HAP-1 (cell line): ENCODE results near the gene RCN1.

ENCODE experiments used
- DNase-seq, 2 experiments: peaks; one replicate each; pipeline ENCODE4 v3.0.0-alpha.2; 2016 to 2020; ENCODE audit warnings: low spot score in 2 of 2
- H3K27me3 ChIP-seq: fragments of 250-450 bp; sonication (Bioruptor Pico); 2 replicates; pipeline ENCODE4 v1.5.1; 2020; ENCODE audit warnings: low read depth, mild to moderate bottlenecking, moderate library complexity
- H3K36me3 ChIP-seq: fragments of 250-450 bp; sonication (Bioruptor Pico); replicated peaks from 2 replicates; pipeline ENCODE4 v1.5.1; 2020; ENCODE audit warnings: mild to moderate bottlenecking
- H3K4me1 ChIP-seq: fragments of 250-450 bp; sonication (Bioruptor Pico); 2 replicates; pipeline ENCODE4 v1.5.1; 2020; ENCODE audit warnings: mild to moderate bottlenecking
- H3K4me3 ChIP-seq: fragments of 250-450 bp; sonication (Bioruptor Pico); 2 replicates; pipeline ENCODE4 v1.5.1; 2020; ENCODE audit warnings: mild to moderate bottlenecking, moderate library complexity
- H3K9me3 ChIP-seq: fragments of 250-450 bp; sonication (Bioruptor Pico); 2 replicates; pipeline ENCODE4 v1.5.1; 2020; ENCODE audit warnings: mild to moderate bottlenecking, moderate library complexity
- in situ Hi-C: fragments of 300-500 bp; cut with MboI; formaldehyde crosslinking; loops from 3 replicates; pipeline ENCODE4 v1.14.3; 2020; ENCODE audit warnings: low sequenced_read_pairs, inconsistent platforms, mixed read lengths

The RCN1 gene

GRCh38 chr11:32065865-32066629, 24.8 kb upstream of the RCN1 start:
- DNase-seq, result no peak
- no peaks in the 10 kb centered on the region for H3K4me1 ChIP-seq
- H3K9me3 ChIP-seq, result no peaks in the 10 kb centered on the region
- H3K36me3 ChIP-seq, result no peaks in the 10 kb centered on the region
- in situ Hi-C loops, result no loop called here
- H3K27me3 ChIP-seq, result peaks cover 31% of the 10 kb centered on the region
- no peak overlapping the region for H3K4me3 ChIP-seq

GRCh38 chr11:32068134-32068870, 22.6 kb upstream of the RCN1 start:
- no peak overlapping the region for H3K4me3 ChIP-seq
- DNase-seq, result no peak
- peaks cover 39% of the 10 kb centered on the region for H3K27me3 ChIP-seq
- no peaks in the 10 kb centered on the region for H3K4me1 ChIP-seq
- H3K36me3 ChIP-seq, result no peaks in the 10 kb centered on the region
- no peaks in the 10 kb centered on the region for H3K9me3 ChIP-seq
- in situ Hi-C loops, result no loop called here

GRCh38 chr11:32069361-32070058, 21.4 kb upstream of the RCN1 start:
- H3K27me3 ChIP-seq, result peaks cover 39% of the 10 kb centered on the region

GRCh38 chr11:32070692-32071091, 20.2 kb upstream of the RCN1 start:
- H3K36me3 ChIP-seq, result no peaks in the 10 kb centered on the region
- in situ Hi-C loops, result no loop called here

More at GRCh38 chr11:32069361-32070058, 21.4 kb upstream of the RCN1 start:
- in situ Hi-C loops, result no loop called here
- no peaks in the 10 kb centered on the region for H3K9me3 ChIP-seq
- no peaks in the 10 kb centered on the region for H3K4me1 ChIP-seq
- no peak for DNase-seq
- H3K36me3 ChIP-seq, result no peaks in the 10 kb centered on the region
- H3K4me3 ChIP-seq, result no peak overlapping the region

GRCh38 chr11:32071811-32072210, 19.1 kb upstream of the RCN1 start:
- no peaks in the 10 kb centered on the region for H3K9me3 ChIP-seq
- in situ Hi-C loops, result no loop called here
- H3K4me1 ChIP-seq, result no peaks in the 10 kb centered on the region
- peak in 1 of 2 experiments; percentile 15 for DNase-seq
- H3K4me3 ChIP-seq, result no peak overlapping the region
- H3K27me3 ChIP-seq, result peaks cover 38% of the 10 kb centered on the region
- H3K36me3 ChIP-seq, result no peaks in the 10 kb centered on the region

More at GRCh38 chr11:32070692-32071091, 20.2 kb upstream of the RCN1 start:
- no peaks in the 10 kb centered on the region for H3K9me3 ChIP-seq
- no peaks in the 10 kb centered on the region for H3K4me1 ChIP-seq
- no peak for DNase-seq
- peaks cover 39% of the 10 kb centered on the region for H3K27me3 ChIP-seq
- H3K4me3 ChIP-seq, result no peak overlapping the region

- no peaks in the 10 kb centered on the region for H3K4me1 ChIP-seq
- peaks cover 28% of the 10 kb centered on the region for H3K27me3 ChIP-seq
- no peaks in the 10 kb centered on the region for H3K9me3 ChIP-seq
- no peaks in the 10 kb centered on the region for H3K36me3 ChIP-seq
- DNase-seq, result no peak
- H3K4me3 ChIP-seq, result no peak overlapping the region
- in situ Hi-C loops, result no loop called here
These were observed 17.8 kb upstream of the RCN1 start for GRCh38 chr11:32072872-32073643.

GRCh38 chr11:32073644-32074026, 17.2 kb upstream of the RCN1 start:
- in situ Hi-C loops, result no loop called here
- peaks cover 22% of the 10 kb centered on the region for H3K27me3 ChIP-seq
- DNase-seq, result no peak
- H3K36me3 ChIP-seq, result no peaks in the 10 kb centered on the region
- no peaks in the 10 kb centered on the region for H3K9me3 ChIP-seq
- H3K4me3 ChIP-seq, result no peak overlapping the region
- no peaks in the 10 kb centered on the region for H3K4me1 ChIP-seq

- Histone ChIP-seq H3K4me3 (no peak overlapping the region), H3K9me3 (no peaks in the 10 kb centered on the region), H3K4me1 (no peaks in the 10 kb centered on the region), H3K36me3 (no peaks in the 10 kb centered on the region), H3K27me3 (peaks cover 6% of the 10 kb centered on the region; the same call in 1 of the 2 replicates)
- DNase-seq, result no peak
- in situ Hi-C loops, result no loop called here
These were observed 11.3 kb upstream of the RCN1 start for GRCh38 chr11:32079553-32079952.

- Histone ChIP-seq H3K36me3 (no peaks in the 10 kb centered on the region), H3K4me3 (no peak overlapping the region), H3K4me1 (no peaks in the 10 kb centered on the region), H3K9me3 (no peaks in the 10 kb centered on the region), H3K27me3 (peaks cover 15% of the 10 kb centered on the region)
- in situ Hi-C loops, result no loop called here
- no peak for DNase-seq
These were observed 10.4 kb upstream of the RCN1 start for GRCh38 chr11:32080361-32080980.

GRCh38 chr11:32081129-32081641, 9.7 kb upstream of the RCN1 start:
- in situ Hi-C loops, result no loop called here
- H3K27me3 ChIP-seq, result peaks cover 16% of the 10 kb centered on the region
- no peaks in the 10 kb centered on the region for H3K4me1 ChIP-seq
- no peaks in the 10 kb centered on the region for H3K9me3 ChIP-seq
- no peaks in the 10 kb centered on the region for H3K36me3 ChIP-seq
- no peak overlapping the region for H3K4me3 ChIP-seq
- DNase-seq, result no peak

- in situ Hi-C loops, result no loop called here
- no peaks in the 10 kb centered on the region for H3K36me3 ChIP-seq
- no peaks in the 10 kb centered on the region for H3K4me1 ChIP-seq
- no peak overlapping the region for H3K4me3 ChIP-seq
- peaks cover 16% of the 10 kb centered on the region for H3K27me3 ChIP-seq
- DNase-seq, result no peak
- no peaks in the 10 kb centered on the region for H3K9me3 ChIP-seq
These were observed 9.0 kb upstream of the RCN1 start for GRCh38 chr11:32081901-32082300.

- no peak overlapping the region for H3K4me3 ChIP-seq
- H3K36me3 ChIP-seq, result no peaks in the 10 kb centered on the region
- in situ Hi-C loops, result no loop called here
- DNase-seq, result no peak
- H3K9me3 ChIP-seq, result no peaks in the 10 kb centered on the region
- H3K4me1 ChIP-seq, result no peaks in the 10 kb centered on the region
- H3K27me3 ChIP-seq, result peaks cover 16% of the 10 kb centered on the region
These were observed 8.4 kb upstream of the RCN1 start for GRCh38 chr11:32082346-32082986.
